NCI-H2196 (cell line): Measurements from ENCODE around the gene TRAK2.
"Not testable (repeated sequence)": the region's sequence is repeated elsewhere in the genome, so short reads cannot be mapped to it uniquely, and the experiment has no call there.

Experiments
- DNase-seq: peaks from one replicate; lab custom pipeline; 2025; ENCODE audit not compliant: unreplicated experiment; lab: John Stamatoyannopoulos, UW

Gene TRAK2

GRCh38 chr2:201414099-201415023, 36.9 kb downstream of the TRAK2 start:
- no peak for DNase-seq

GRCh38 chr2:201413552-201413951, 37.7 kb downstream of the TRAK2 start:
- no peak for DNase-seq

- DNase-seq, result no peak
Observed at GRCh38 chr2:201413143-201413542, 38.1 kb downstream of the TRAK2 start.

GRCh38 chr2:201411421-201411820, 39.8 kb downstream of the TRAK2 start:
- DNase-seq, result no peak

GRCh38 chr2:201408931-201409330, 42.3 kb downstream of the TRAK2 start:
- no peak for DNase-seq

- no peak for DNase-seq
Observed at GRCh38 chr2:201407265-201407664, 44.0 kb downstream of the TRAK2 start.

GRCh38 chr2:201406077-201406662, 45.1 kb downstream of the TRAK2 start:
- peak; percentile 51 for DNase-seq

GRCh38 chr2:201404699-201405280, 46.5 kb downstream of the TRAK2 start:
- no peak for DNase-seq

- peak; percentile 49 for DNase-seq
Observed at GRCh38 chr2:201403880-201404279, 47.4 kb downstream of the TRAK2 start.

GRCh38 chr2:201402651-201403562, 48.4 kb downstream of the TRAK2 start:
- DNase-seq, result no peak

GRCh38 chr2:201401815-201402214, 49.4 kb downstream of the TRAK2 start:
- no peak for DNase-seq

GRCh38 chr2:201396595-201396994, 54.7 kb downstream of the TRAK2 start:
- no peak for DNase-seq

- DNase-seq, result no peak
Observed at GRCh38 chr2:201383136-201383535, 68.1 kb downstream of the TRAK2 start.

- DNase-seq, result no peak
Observed at GRCh38 chr2:201378496-201379397, 72.5 kb downstream of the TRAK2 start.

- DNase-seq, result no peak
Observed at GRCh38 chr2:201377218-201377617, 74.0 kb downstream of the TRAK2 start.

- no peak for DNase-seq
Observed at GRCh38 chr2:201369775-201370174, 81.5 kb downstream of the TRAK2 start.

- not testable (repeated sequence) for DNase-seq
Observed at GRCh38 chr2:201369318-201369717, 81.9 kb downstream of the TRAK2 start.

- DNase-seq, result no peak
Observed at GRCh38 chr2:201366146-201366545, 85.1 kb downstream of the TRAK2 start.

- no peak for DNase-seq
Observed at GRCh38 chr2:201363857-201364560, 87.2 kb downstream of the TRAK2 start.
